WTC11 (cell line): ENCODE measurements around the gene IFI6.

Source experiments
- ZNF317 ChIP-seq: sonication (generic); formaldehyde crosslinking; IDR thresholded peaks from 2 replicates; pipeline ENCODE4 v1.8.1; 2023; ENCODE audit warnings: low read depth, mild to moderate bottlenecking, moderate library complexity, missing genetic modification reagents, borderline replicate concordance
- TF ChIP-seq, protein P1 (sequence below): fragments of 200-600 bp; IDR thresholded peaks from 2 replicates; pipeline ENCODE4 v1.8.0; 2022; ENCODE audit warnings: antibody characterized with exemption
- TF ChIP-seq, protein P2 (sequence below): sonication (generic); formaldehyde crosslinking; IDR thresholded peaks from 2 replicates; pipeline ENCODE4 v1.8.0; 2023; ENCODE audit warnings: missing genetic modification reagents

DNA sequence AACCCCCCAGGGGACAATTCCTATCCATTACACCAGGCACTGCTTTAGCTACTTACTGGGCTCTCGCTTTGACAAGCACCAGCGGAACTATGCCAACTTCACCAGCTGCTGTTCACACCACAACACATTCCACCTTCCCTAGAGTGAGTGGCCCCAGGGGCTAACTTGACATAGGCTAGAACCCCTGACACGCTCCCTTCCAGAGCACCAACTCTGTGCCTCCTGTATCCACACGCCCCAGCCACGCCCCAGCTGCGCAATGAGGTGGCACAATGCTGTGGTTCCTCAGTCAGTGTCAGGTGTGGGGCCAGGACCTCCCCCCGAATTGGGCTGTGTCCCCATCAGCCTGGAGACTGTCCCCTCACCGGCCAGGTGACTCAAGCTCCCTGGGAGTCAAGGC lies 25.3 kb downstream of the IFI6 start:
- TF ChIP-seq, protein P1, sequence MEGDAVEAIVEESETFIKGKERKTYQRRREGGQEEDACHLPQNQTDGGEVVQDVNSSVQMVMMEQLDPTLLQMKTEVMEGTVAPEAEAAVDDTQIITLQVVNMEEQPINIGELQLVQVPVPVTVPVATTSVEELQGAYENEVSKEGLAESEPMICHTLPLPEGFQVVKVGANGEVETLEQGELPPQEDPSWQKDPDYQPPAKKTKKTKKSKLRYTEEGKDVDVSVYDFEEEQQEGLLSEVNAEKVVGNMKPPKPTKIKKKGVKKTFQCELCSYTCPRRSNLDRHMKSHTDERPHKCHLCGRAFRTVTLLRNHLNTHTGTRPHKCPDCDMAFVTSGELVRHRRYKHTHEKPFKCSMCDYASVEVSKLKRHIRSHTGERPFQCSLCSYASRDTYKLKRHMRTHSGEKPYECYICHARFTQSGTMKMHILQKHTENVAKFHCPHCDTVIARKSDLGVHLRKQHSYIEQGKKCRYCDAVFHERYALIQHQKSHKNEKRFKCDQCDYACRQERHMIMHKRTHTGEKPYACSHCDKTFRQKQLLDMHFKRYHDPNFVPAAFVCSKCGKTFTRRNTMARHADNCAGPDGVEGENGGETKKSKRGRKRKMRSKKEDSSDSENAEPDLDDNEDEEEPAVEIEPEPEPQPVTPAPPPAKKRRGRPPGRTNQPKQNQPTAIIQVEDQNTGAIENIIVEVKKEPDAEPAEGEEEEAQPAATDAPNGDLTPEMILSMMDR, result no peak
- TF ChIP-seq ZNF317 (CRISPR knock-in tag), result no peak
- TF ChIP-seq, protein P2, sequence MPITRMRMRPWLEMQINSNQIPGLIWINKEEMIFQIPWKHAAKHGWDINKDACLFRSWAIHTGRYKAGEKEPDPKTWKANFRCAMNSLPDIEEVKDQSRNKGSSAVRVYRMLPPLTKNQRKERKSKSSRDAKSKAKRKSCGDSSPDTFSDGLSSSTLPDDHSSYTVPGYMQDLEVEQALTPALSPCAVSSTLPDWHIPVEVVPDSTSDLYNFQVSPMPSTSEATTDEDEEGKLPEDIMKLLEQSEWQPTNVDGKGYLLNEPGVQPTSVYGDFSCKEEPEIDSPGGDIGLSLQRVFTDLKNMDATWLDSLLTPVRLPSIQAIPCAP, result no peak
